ENCODE measurements around the gene UCKL1.
A peak's percentile ranks its signal among the peaks of the same experiment; 100 is the strongest.

Gene UCKL1

DNA sequence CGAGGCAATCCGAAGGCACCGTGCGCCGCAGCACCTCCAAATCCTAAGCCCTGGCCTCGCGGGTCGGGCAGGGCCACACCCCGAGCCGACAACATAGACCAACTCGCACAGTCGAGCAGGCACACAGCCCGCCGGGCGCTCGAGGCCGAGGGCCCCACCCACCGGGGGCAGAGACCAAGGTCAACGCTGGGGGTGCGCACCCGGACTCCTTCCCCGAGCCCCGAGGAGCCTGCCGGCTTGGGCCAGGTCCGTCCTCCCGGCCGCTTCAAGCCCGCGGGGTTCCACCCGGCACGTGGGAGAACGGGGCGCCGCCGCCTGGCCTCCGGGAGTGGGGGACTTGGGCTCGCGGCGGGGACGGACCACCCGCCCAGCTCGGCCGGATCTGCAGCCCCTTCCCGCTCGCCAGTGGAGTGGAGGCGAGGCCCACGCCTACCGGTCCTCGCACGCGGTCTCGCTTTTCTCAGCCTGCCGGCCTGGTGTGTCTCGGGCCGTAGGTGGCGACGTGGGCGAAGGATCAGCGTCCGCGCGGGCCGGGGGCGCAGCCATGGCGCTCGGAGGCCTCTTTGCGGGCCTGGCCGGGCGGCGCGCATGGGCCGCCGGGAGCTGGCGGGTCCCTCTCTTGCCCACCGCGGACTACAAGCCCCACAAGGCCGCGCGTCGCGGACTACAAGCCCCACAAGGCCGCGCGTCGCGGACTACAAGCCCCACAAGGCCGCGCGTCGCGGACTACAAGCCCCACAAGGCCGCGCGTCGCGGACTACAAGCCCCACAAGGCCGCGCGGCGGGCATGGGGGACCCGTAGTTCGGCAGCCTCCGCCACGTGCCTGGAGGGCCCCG is at the start of gene UCKL1:
Gene UCKL1 (minus strand): TSS at position 590 of the 837 bp plus-strand sequence. CDS start 44 bp downstream, at position 546.
- ChIA-PET CTCF (interaction anchor here (1.3 kb wide), 1 partner anchor 17 kb away, joined by 3 read pairs; no protein-coding TSS in a partner anchor), POLR2A (interaction anchor here (0.6 to 3.3 kb wide), 11 partner anchors 12 to 181 kb away, joined by 3 to 27 read pairs (median 3); partner anchors contain the start of gene PRPF6)

GRCh38 chr20:64005394-64005793 is 49.2 kb upstream of the UCKL1 start:
- ChIA-PET POLR2A (no interaction called here), CTCF (no interaction called here)
- DNase-seq (ENCODE audit: extremely low spot score) = no peak
- TF ChIP-seq, protein P1, sequence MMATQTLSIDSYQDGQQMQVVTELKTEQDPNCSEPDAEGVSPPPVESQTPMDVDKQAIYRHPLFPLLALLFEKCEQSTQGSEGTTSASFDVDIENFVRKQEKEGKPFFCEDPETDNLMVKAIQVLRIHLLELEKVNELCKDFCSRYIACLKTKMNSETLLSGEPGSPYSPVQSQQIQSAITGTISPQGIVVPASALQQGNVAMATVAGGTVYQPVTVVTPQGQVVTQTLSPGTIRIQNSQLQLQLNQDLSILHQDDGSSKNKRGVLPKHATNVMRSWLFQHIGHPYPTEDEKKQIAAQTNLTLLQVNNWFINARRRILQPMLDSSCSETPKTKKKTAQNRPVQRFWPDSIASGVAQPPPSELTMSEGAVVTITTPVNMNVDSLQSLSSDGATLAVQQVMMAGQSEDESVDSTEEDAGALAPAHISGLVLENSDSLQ (IDR thresholded peaks at IDR 0.05) = no peak
- TF ChIP-seq FOXA1 (IDR thresholded peaks at IDR 0.05) (no peak), CTBP1 (IDR thresholded peaks at IDR 0.05; ENCODE audit: borderline replicate concordance) (no peak), LEF1 (IDR thresholded peaks at IDR 0.05; ENCODE audit: borderline replicate concordance) (no peak), FOXK2 (IDR thresholded peaks at IDR 0.05) (no peak), FOXM1 (IDR thresholded peaks at IDR 0.05; ENCODE audit: borderline replicate concordance) (no peak)

More for the DNA sequence above, at the start of gene UCKL1:
- peak; percentile 87 for DNase-seq (ENCODE audit: extremely low spot score)
- TF ChIP-seq, protein P1 (IDR thresholded peaks at IDR 0.05) = no peak
- TF ChIP-seq ELF4 (IDR thresholded peaks at IDR 0.05) = peak; percentile 56

DNA sequence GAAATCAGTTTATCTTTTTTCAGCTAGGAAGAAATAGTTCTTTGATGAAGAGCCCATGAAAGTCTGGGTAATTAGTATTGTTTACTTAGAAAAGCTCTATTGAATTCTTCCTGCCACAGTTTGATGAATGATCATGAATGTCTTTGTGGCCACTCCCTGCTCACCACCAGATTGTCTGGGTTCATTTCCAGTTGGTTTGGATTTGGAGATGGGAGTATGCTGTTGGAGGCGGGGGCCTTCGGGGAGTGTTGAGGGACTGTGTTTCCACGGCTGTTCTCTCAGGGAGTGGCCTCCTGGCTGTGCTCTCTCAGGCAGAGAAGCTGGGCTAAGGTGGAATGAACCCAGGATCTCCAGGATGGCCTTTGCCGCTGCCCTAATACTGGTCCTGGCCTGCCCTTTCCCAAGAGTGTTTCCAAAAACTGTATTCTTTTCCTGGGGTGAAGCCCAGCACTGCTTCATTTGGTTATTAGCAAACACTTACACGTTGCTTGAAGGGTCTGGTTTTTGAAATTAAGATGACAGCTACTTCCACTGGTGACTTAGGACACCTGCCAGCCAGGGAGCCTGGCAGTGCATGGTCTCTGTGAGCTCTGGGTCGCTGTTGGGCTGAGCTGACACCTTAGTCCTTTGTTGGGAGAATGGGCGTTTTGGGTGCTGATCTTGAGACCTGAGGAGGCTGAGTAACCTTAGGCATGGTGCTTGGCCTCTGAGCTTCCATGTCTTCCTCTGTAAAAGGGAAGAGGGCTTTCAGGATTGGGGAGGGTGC is 47.9 kb upstream of the UCKL1 start:
- no peak for TF ChIP-seq ZNF384 (IDR thresholded peaks at IDR 0.05)
- TF ChIP-seq, protein P1 (IDR thresholded peaks at IDR 0.05) = no peak
- no peak for TF ChIP-seq CTBP1 (IDR thresholded peaks at IDR 0.05; ENCODE audit: borderline replicate concordance)
- no peak for TF ChIP-seq HDGF (IDR thresholded peaks at IDR 0.05; ENCODE audit: borderline replicate concordance)
- TF ChIP-seq FOXK2 (IDR thresholded peaks at IDR 0.05) = no peak
- no peak for TF ChIP-seq SP1 (IDR thresholded peaks at IDR 0.05)
- no peak for TF ChIP-seq TARDBP (IDR thresholded peaks at IDR 0.05)
- TF ChIP-seq ELF4 (IDR thresholded peaks at IDR 0.05) = no peak
- no peak for TF ChIP-seq ARNT (IDR thresholded peaks at IDR 0.05)
- CTCF ChIA-PET = interaction anchor here (0.6 kb wide), 1 partner anchor 34 kb away, joined by 3 read pairs; no protein-coding TSS in a partner anchor
- POLR2A ChIA-PET = no interaction called here
- no peak for DNase-seq (ENCODE audit: extremely low spot score)

GRCh38 chr20:64001607-64002011 is 45.4 kb upstream of the UCKL1 start:
- POLR2A ChIA-PET = no interaction called here
- DNase-seq (ENCODE audit: extremely low spot score) = no peak
- TF ChIP-seq ELF4 (IDR thresholded peaks at IDR 0.05) (no peak), ZNF384 (IDR thresholded peaks at IDR 0.05) (no peak), SP1 (IDR thresholded peaks at IDR 0.05) (no peak), FOXK2 (IDR thresholded peaks at IDR 0.05) (no peak), FOXM1 (IDR thresholded peaks at IDR 0.05; ENCODE audit: borderline replicate concordance) (no peak), HDGF (IDR thresholded peaks at IDR 0.05; ENCODE audit: borderline replicate concordance) (no peak), NFRKB (IDR thresholded peaks at IDR 0.05) (no peak), ARNT (IDR thresholded peaks at IDR 0.05) (no peak), FOXA1 (IDR thresholded peaks at IDR 0.05) (no peak), SUZ12 (IDR thresholded peaks at IDR 0.05) (no peak)
- CTCF ChIA-PET = interaction anchor here (0.9 kb wide), 1 partner anchor 18 kb away, joined by 3 read pairs; no protein-coding TSS in a partner anchor

DNA sequence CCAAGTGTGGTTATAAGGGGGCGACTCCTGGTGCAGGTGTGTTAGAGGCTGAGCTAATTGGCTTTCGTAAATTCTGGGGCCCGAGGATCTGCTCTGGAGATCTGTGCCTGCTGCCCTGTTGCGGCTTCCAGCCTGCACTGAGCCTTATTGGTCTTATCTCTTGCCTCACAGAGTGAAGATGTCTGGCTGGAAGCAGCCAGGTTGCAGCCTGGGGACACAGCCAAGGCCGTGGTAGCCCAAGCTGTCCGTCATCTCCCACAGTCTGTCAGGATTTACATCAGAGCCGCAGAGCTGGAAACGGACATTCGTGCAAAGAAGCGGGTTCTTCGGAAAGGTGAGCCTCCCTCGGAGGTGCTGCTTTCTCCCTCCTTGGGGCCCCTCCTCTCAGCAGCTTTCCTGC is 44.7 kb upstream of the UCKL1 start:
- ChIA-PET POLR2A (no interaction called here), CTCF (no interaction called here)
- no peak for TF ChIP-seq LEF1 (IDR thresholded peaks at IDR 0.05; ENCODE audit: borderline replicate concordance)
- TF ChIP-seq SUZ12 (IDR thresholded peaks at IDR 0.05) = no peak
- TF ChIP-seq FOXK2 (IDR thresholded peaks at IDR 0.05) = no peak
- TF ChIP-seq FOXM1 (IDR thresholded peaks at IDR 0.05; ENCODE audit: borderline replicate concordance) = no peak
- no peak for TF ChIP-seq ELF4 (IDR thresholded peaks at IDR 0.05)
- TF ChIP-seq FOXA1 (IDR thresholded peaks at IDR 0.05) = no peak
- no peak for TF ChIP-seq L3MBTL2 (conservative IDR thresholded peaks at IDR 0.05)
- TF ChIP-seq SP1 (IDR thresholded peaks at IDR 0.05) = no peak
- no peak for TF ChIP-seq BHLHE40 (IDR thresholded peaks at IDR 0.05; ENCODE audit: borderline replicate concordance)
- no peak for TF ChIP-seq ARNT (IDR thresholded peaks at IDR 0.05)
- TF ChIP-seq, protein P1 (IDR thresholded peaks at IDR 0.05) = no peak
- TF ChIP-seq TARDBP (IDR thresholded peaks at IDR 0.05) = no peak
- no peak for TF ChIP-seq HDGF (IDR thresholded peaks at IDR 0.05; ENCODE audit: borderline replicate concordance)
- TF ChIP-seq CTBP1 (IDR thresholded peaks at IDR 0.05; ENCODE audit: borderline replicate concordance) = no peak
- DNase-seq (ENCODE audit: extremely low spot score) = no peak
